Endothelial cell of umbilical vein (primary cell): Measurements from ENCODE around the gene LTBP2. TPM values are rescaled to one million over a fixed set of nuclear protein-coding genes. Genes with fewer than 3 reads are reported as not detected.

ENCODE experiments used
- BruUV-seq: library from RNA; stranded (reverse); fragments of 400-500 nt; replicated peaks from 2 replicates; lab custom pipeline; 2021; lab: Mats Ljungman, UMichigan
- CTCF ChIA-PET: fragments of 300-600, 350-600 bp; sonication (Branson Sonifier 250); formaldehyde crosslinking; loops from one replicate; lab custom pipeline; 2021; ENCODE audit warnings: antibody characterized with exemption, inconsistent platforms; lab: Charles Lee
- POLR2A ChIA-PET: fragments of 300-600, 350-600 bp; sonication (Branson Sonifier 250); formaldehyde crosslinking; loops from one replicate; lab custom pipeline; 2021; ENCODE audit warnings: antibody characterized with exemption, inconsistent platforms; lab: Charles Lee
- DNase-seq: peaks from one replicate; pipeline ENCODE4 v3.0.0-alpha.2; 2011; ENCODE audit warnings: low read depth, low spot score
- FAIRE-seq: peaks from 2 replicates; lab custom pipeline; 2011; peaks lifted over from hg19 to GRCh38; lab: Jason Lieb, UNC
- H2AFZ ChIP-seq: 2 replicates; pipeline ENCODE4 v1.6.0; 2012; ENCODE audit warnings: low read depth, low read length, control low read depth, inconsistent platforms
- H3K27ac ChIP-seq: 2 replicates; pipeline ENCODE4 v1.5.1; 2011; ENCODE audit warnings: low read depth, mild to moderate bottlenecking, control low read depth, low read length, moderate library complexity; ENCODE audit not compliant: insufficient read depth
- H3K27me3 ChIP-seq, 2 experiments: 2 replicates each; pipeline versions ENCODE4 v1.6.0 to v1.6.1; 2011; ENCODE audit warnings: low read length in 2 of 2, mixed read lengths in 1 of 2; ENCODE audit not compliant: control insufficient read depth in 2 of 2, insufficient read depth in 2 of 2
- H3K36me3 ChIP-seq, 2 experiments: 2 replicates in 1 of 2; 3 replicates in 1 of 2; pipeline ENCODE4 v1.5.1; 2011; ENCODE audit warnings: low read length in 2 of 2, mild to moderate bottlenecking in 1 of 2, moderate library complexity in 1 of 2; ENCODE audit not compliant: control insufficient read depth in 2 of 2, insufficient read depth in 2 of 2; ENCODE audit errors: extremely low read depth in 1 of 2
- H3K4me1 ChIP-seq: 3 replicates; pipeline ENCODE4 v1.5.1; 2011; ENCODE audit warnings: mild to moderate bottlenecking, low read length; ENCODE audit not compliant: control insufficient read depth, insufficient read depth; ENCODE audit errors: extremely low read depth
- H3K4me2 ChIP-seq: 2 replicates; pipeline ENCODE4 v1.6.1; 2011; ENCODE audit warnings: low read length, control low read depth, mixed read lengths; ENCODE audit not compliant: insufficient read depth
- H3K4me3 ChIP-seq, 3 experiments: fragments of 200-600 bp in 1 of 3; sonication (generic), shearing (Covaris generic) in 1 of 3; replicated peaks in 1 of 3; 2 replicates each; pipeline ENCODE4 v1.5.1; 2011 to 2016; ENCODE audit warnings: control low read depth in 3 of 3, low read length in 3 of 3, mild to moderate bottlenecking in 2 of 3, inconsistent platforms in 1 of 3, low read depth in 1 of 3, moderate library complexity in 1 of 3; ENCODE audit not compliant: insufficient read depth in 1 of 3
- H3K79me2 ChIP-seq: 2 replicates; pipeline ENCODE4 v1.6.0; 2012; ENCODE audit warnings: low read length, inconsistent platforms; ENCODE audit not compliant: control insufficient read depth, insufficient read depth
- H3K9ac ChIP-seq: replicated peaks from 2 replicates; pipeline ENCODE3; 2011; ENCODE audit warnings: low read length, control low read depth; ENCODE audit not compliant: insufficient read depth; ENCODE audit errors: extremely low read depth
- H3K9me1 ChIP-seq: replicated peaks from 3 replicates; pipeline ENCODE4 v1.6.0; 2011; ENCODE audit warnings: mild to moderate bottlenecking, low read length; ENCODE audit not compliant: control insufficient read depth, insufficient read depth; ENCODE audit errors: extremely low read depth
- H3K9me3 ChIP-seq: replicated peaks from 2 replicates; pipeline ENCODE4 v1.5.1; 2012; ENCODE audit warnings: low read length, inconsistent platforms; ENCODE audit not compliant: control insufficient read depth, insufficient read depth
- H4K20me1 ChIP-seq: replicated peaks from 2 replicates; pipeline ENCODE3; 2011; ENCODE audit warnings: mild to moderate bottlenecking, low read length; ENCODE audit not compliant: control insufficient read depth, insufficient read depth; ENCODE audit errors: extremely low read depth
- CTCF ChIP-seq, 2 donors: IDR thresholded peaks; 1 replicate in 1 of 2; 2 replicates in 1 of 2; pipeline ENCODE4 v1.5.1; 2011; ENCODE audit warnings: low read length in 2 of 2, mild to moderate bottlenecking in 2 of 2, moderate library complexity in 2 of 2, control low read depth in 1 of 2, inconsistent platforms in 1 of 2, low read depth in 1 of 2; ENCODE audit not compliant: insufficient read depth in 1 of 2; ENCODE audit errors: extremely low read depth in 1 of 2
- EZH2 ChIP-seq: IDR thresholded peaks from 2 replicates; pipeline ENCODE4 v1.6.1; 2012; ENCODE audit warnings: borderline replicate concordance, low read depth, mild to moderate bottlenecking, moderate library complexity, low read length, inconsistent platforms; ENCODE audit not compliant: severe bottlenecking
- FOS ChIP-seq: IDR thresholded peaks from 2 replicates; pipeline ENCODE4 v1.6.1; 2011; ENCODE audit warnings: mild to moderate bottlenecking, low read length, moderate library complexity, borderline replicate concordance; ENCODE audit not compliant: insufficient read depth
- GATA2 ChIP-seq: IDR thresholded peaks from 2 replicates; pipeline ENCODE4 v1.7.0; 2011; ENCODE audit warnings: low read depth, mild to moderate bottlenecking, moderate library complexity, mixed read lengths, low read length; ENCODE audit not compliant: insufficient read length, insufficient read depth
- JUN ChIP-seq: IDR thresholded peaks from 2 replicates; pipeline ENCODE4 v1.6.1; 2011; ENCODE audit warnings: borderline replicate concordance, low read depth; ENCODE audit not compliant: insufficient read length, insufficient read depth
- MAX ChIP-seq: IDR thresholded peaks from 2 replicates; pipeline ENCODE4 v1.6.1; 2011; ENCODE audit not compliant: insufficient read depth, insufficient read length
- MYC ChIP-seq: IDR thresholded peaks from one replicate; pipeline ENCODE4 v1.6.1; 2011; ENCODE audit warnings: mild to moderate bottlenecking, low read depth, low read length
- POLR2A ChIP-seq: IDR thresholded peaks from 2 replicates; pipeline ENCODE4 v1.6.1; 2012; ENCODE audit warnings: low read depth, mild to moderate bottlenecking, control low read depth, low read length
- POLR2AphosphoS5 ChIP-seq: IDR thresholded peaks from 2 replicates; pipeline ENCODE4 v1.6.1; 2012; ENCODE audit warnings: low read depth, mild to moderate bottlenecking, control low read depth, low read length, moderate library complexity; ENCODE audit not compliant: insufficient read depth
- dilution Hi-C: fragments of 300-500 bp; cut with MboI; formaldehyde crosslinking; loops from one replicate; pipeline ENCODE4 v1.15.0; 2019; ENCODE audit warnings: low sequenced_read_pairs; ENCODE audit not compliant: extremely low pct_ligation_motif_present
- intact Hi-C: fragments of 100-400 bp; cut with micrococcal nuclease; formaldehyde crosslinking; loops from one replicate; pipeline ENCODE4 v1.10.0; 2022
- polyA plus RNA-seq, 4 experiments: library from polyadenylated mRNA; depleted of rRNA in 3 of 4; stranded (reverse) in 3 of 4; unstranded in 1 of 4; fragments of >200 nt; gene quantifications; 2 replicates each; pipeline versions ENCODE4 v1.2.1 to v1.2.3, GENCODE V29; 2011 to 2012; ENCODE audit warnings: missing spikeins in 1 of 4
- total RNA-seq: library from RNA; stranded (reverse); gene quantifications from 2 replicates; pipeline ENCODE4 v1.2.3, GENCODE V29; 2021

LTBP2 gene
- total and polyA plus RNA-seq, 2 donors (not counting 3 experiments of a cell fraction or from before 2014, with no cell fraction given) = 209 to 268 TPM

- Histone ChIP-seq H3K27me3 (no peaks in the 10 kb centered on the region), H3K27ac (no peak overlapping the region), H3K4me3 (no peak overlapping the region), H3K4me1 (no peaks in the 10 kb centered on the region), H2AFZ (no peak overlapping the region), H4K20me1 (no peaks in the 10 kb centered on the region), H3K4me2 (no peak overlapping the region), H3K36me3 (peaks cover 11 to 16% of the 10 kb centered on the region in 2 experiments), H3K79me2 (peaks cover 91% of the 10 kb centered on the region), H3K9me1 (no peaks in the 10 kb centered on the region), H3K9ac (no peak overlapping the region), H3K9me3 (no peaks in the 10 kb centered on the region)
- peak; percentile 52 for DNase-seq
- ChIA-PET CTCF (interaction anchor here (1.8 kb wide), 1 partner anchor 9 kb away, joined by 8 read pairs; no protein-coding TSS in a partner anchor), POLR2A (no interaction called here)
- dilution Hi-C loops (no loop called here), intact Hi-C loops (no loop called here)
- FAIRE-seq = peak; percentile 31
- TF ChIP-seq CTCF (IDR thresholded peaks at IDR 0.05; ENCODE audit: extremely low read depth in 1 of 2, insufficient read depth in 1 of 2, low read depth in 1 of 2, low read length in 2 of 2) = no peak
- TF ChIP-seq JUN = no peak
- TF ChIP-seq MAX = no peak
- TF ChIP-seq POLR2AphosphoS5 = no peak
- TF ChIP-seq MYC = no peak
- no peak for TF ChIP-seq POLR2A
- no peak for TF ChIP-seq FOS
- no peak for TF ChIP-seq EZH2
- no peak for TF ChIP-seq GATA2
- BruUV-seq = no TSS peak
Observed at GRCh38 chr14:74563233-74563585, 48.8 kb downstream of the LTBP2 start.
